ENCODE measurements around the gene MACF1. TPM values are rescaled to one million over a fixed set of nuclear protein-coding genes. Genes with fewer than 3 reads are reported as not detected.
A peak's percentile ranks its signal among the peaks of the same experiment; 100 is the strongest.

The MACF1 gene
- polyA plus RNA-seq, 1 of the 3 experiments (the other 2 are of a cell fraction) = 37.6 TPM

DNA sequence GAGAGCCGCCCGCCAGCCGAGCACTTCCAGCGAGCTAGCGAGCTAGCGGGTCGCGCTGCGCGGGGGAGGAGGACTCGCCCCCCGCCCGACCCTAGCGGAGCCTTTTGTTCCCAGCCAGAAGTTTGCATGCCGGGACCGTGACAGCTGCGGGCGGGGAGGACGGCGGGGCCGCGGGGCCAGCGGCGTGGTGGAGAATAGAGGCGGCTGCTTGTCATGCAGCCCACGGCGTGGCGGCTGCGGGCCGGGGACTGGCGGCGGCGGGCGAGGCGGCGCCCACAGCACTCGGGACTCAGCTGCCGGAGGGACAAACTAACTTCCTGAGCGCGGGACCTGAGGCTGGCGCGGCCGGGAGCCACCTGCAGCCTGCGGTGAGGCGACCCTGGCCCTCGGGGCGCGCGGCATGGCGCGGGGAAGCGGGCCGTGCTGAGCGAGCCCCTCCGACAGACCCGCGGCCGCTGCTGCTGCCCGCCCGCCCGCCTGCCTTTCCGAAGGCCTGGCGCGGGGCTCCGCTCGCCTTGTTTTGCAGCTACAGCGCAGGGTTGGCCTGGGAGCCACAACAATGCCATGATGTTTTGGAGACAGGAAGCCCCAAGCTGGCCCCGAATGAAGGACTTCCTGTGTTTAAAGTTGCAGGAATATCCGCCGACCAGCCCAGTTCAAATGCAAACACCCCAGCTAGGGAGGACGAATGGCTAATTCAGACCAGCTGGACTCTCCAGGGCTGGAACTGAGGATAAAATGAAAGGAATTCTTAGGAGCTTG lies 204.7 kb downstream of the MACF1 start (continued):
- TF ChIP-seq, protein P1, sequence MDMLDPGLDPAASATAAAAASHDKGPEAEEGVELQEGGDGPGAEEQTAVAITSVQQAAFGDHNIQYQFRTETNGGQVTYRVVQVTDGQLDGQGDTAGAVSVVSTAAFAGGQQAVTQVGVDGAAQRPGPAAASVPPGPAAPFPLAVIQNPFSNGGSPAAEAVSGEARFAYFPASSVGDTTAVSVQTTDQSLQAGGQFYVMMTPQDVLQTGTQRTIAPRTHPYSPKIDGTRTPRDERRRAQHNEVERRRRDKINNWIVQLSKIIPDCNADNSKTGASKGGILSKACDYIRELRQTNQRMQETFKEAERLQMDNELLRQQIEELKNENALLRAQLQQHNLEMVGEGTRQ (IDR thresholded peaks at IDR 0.05; ENCODE audit: borderline replicate concordance, low read depth, low read length) = no peak
- TF ChIP-seq RXRA (IDR thresholded peaks at IDR 0.05; ENCODE audit: borderline replicate concordance, low read depth) (no peak), JUND (IDR thresholded peaks at IDR 0.05) (no peak), RFX5 (IDR thresholded peaks at IDR 0.05; ENCODE audit: low read length) (no peak), NRF1 (IDR thresholded peaks at IDR 0.05; ENCODE audit: low read depth, low read length) (no peak)
- TF ChIP-seq, protein P2, sequence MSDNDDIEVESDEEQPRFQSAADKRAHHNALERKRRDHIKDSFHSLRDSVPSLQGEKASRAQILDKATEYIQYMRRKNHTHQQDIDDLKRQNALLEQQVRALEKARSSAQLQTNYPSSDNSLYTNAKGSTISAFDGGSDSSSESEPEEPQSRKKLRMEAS (IDR thresholded peaks at IDR 0.05; ENCODE audit: low read depth) = peak; percentile 36; the same call in 1 of the 2 replicates
- TF ChIP-seq, protein P3, sequence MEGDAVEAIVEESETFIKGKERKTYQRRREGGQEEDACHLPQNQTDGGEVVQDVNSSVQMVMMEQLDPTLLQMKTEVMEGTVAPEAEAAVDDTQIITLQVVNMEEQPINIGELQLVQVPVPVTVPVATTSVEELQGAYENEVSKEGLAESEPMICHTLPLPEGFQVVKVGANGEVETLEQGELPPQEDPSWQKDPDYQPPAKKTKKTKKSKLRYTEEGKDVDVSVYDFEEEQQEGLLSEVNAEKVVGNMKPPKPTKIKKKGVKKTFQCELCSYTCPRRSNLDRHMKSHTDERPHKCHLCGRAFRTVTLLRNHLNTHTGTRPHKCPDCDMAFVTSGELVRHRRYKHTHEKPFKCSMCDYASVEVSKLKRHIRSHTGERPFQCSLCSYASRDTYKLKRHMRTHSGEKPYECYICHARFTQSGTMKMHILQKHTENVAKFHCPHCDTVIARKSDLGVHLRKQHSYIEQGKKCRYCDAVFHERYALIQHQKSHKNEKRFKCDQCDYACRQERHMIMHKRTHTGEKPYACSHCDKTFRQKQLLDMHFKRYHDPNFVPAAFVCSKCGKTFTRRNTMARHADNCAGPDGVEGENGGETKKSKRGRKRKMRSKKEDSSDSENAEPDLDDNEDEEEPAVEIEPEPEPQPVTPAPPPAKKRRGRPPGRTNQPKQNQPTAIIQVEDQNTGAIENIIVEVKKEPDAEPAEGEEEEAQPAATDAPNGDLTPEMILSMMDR (IDR thresholded peaks at IDR 0.05) = no peak
- TF ChIP-seq, protein P4, sequence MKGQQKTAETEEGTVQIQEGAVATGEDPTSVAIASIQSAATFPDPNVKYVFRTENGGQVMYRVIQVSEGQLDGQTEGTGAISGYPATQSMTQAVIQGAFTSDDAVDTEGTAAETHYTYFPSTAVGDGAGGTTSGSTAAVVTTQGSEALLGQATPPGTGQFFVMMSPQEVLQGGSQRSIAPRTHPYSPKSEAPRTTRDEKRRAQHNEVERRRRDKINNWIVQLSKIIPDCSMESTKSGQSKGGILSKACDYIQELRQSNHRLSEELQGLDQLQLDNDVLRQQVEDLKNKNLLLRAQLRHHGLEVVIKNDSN (IDR thresholded peaks at IDR 0.05; ENCODE audit: borderline replicate concordance, low read depth) = no peak

DNA sequence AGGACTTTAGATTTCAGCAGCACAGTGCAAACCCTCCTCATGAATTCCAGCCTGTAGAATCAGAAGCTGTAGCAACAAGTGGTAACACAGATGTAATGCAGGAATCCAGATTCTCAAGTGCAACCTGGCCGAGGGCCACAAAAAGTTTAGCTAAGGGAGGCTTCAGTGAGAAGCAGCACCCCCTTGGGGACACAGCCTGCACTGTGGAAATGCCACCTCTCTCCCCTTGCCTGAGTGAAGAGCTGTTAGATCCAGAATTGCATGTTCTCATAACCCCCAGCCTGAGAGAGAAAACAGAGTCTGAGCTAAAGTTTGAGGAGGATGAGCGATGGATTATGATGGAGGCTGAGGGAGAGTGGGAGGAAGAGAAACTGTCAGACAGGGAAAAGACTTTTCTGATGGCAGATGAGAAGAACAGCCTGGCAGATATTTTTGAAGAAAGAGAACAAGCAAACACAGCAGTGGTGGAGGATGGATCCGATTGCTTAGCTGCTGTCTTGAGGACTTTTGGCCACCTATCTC lies 206.5 kb downstream of the MACF1 start:
- Histone ChIP-seq H3K9me2 (no peaks in the 10 kb centered on the region), H4K20me1 (ENCODE audit: insufficient read depth) (peaks cover 61% of the 10 kb centered on the region), H3K4me2 (peak overlapping the region; percentile 93), H2AFZ (ENCODE audit: low read depth) (no peak overlapping the region), H3K27ac (ENCODE audit: low read depth in 2 of 2, low read length in 1 of 2) (peak overlapping the region; percentile 68 to 70; a peak in 3 of 4 replicates), H3F3A (replicated peaks; ENCODE audit: insufficient read depth) (peaks cover 26% of the 10 kb centered on the region), H3K36me3 (replicated peaks in 1 of 2; ENCODE audit: control insufficient read depth in 1 of 2, insufficient read depth in 2 of 2, low read length in 1 of 2) (peaks cover 7 to 28% of the 10 kb centered on the region in 2 experiments), H3K9ac (peak overlapping the region; percentile 74), H3K4me1 (ENCODE audit: control insufficient read depth in 1 of 2, insufficient read depth in 2 of 2, low read depth in 1 of 2, low read length in 1 of 2) (peaks cover 24 to 49% of the 10 kb centered on the region in 2 experiments), H3K9me3 (no peaks in the 10 kb centered on the region), H3K4me3 (ENCODE audit: low read depth in 2 of 2, low read length in 1 of 2) (peak overlapping the region; percentile 84 to 87), H3K79me2 (ENCODE audit: insufficient read depth) (peaks cover 82% of the 10 kb centered on the region), H3K27me3 (ENCODE audit: insufficient read depth) (no peaks in the 10 kb centered on the region)
- DNase-seq = peak; percentile 74
- ChIA-PET CTCF (interaction anchor here (0.5 to 3.5 kb wide), 32 partner anchors 9 to 319 kb away, joined by 3 to 19 read pairs (median 4); no protein-coding TSS in a partner anchor), POLR2A (no interaction called here)
- 30% methylated on average over 3 of the region's 3 CpGs for WGBS (ENCODE audit: low lambda C conversion rate)
- TF ChIP-seq, protein P3 (IDR thresholded peaks at IDR 0.05) = peak; percentile 90
- peak; percentile 85 for TF ChIP-seq NFIC (IDR thresholded peaks at IDR 0.05; ENCODE audit: borderline replicate concordance)
- no peak for TF ChIP-seq POLR2AphosphoS5 (IDR thresholded peaks at IDR 0.05; ENCODE audit: low read depth, low read length)
- no peak for TF ChIP-seq MEF2A (IDR thresholded peaks at IDR 0.05; ENCODE audit: borderline replicate concordance, low read depth)
- 0 out of 2 replicates have a peak, but pooled peaks have one; percentile 20 for TF ChIP-seq SIN3A (IDR thresholded peaks at IDR 0.05; ENCODE audit: borderline replicate concordance, low read depth, low read length)
- no peak for TF ChIP-seq CHD2 (IDR thresholded peaks at IDR 0.05; ENCODE audit: low read length, partially characterized antibody)
- TF ChIP-seq, protein P1 (IDR thresholded peaks at IDR 0.05; ENCODE audit: borderline replicate concordance, low read depth, low read length) = no peak
- TF ChIP-seq, protein P4 (IDR thresholded peaks at IDR 0.05; ENCODE audit: borderline replicate concordance, low read depth) = no peak
- peak; percentile 60 for TF ChIP-seq SMC3 (IDR thresholded peaks at IDR 0.05; ENCODE audit: low read depth, low read length)
- TF ChIP-seq, protein P5, sequence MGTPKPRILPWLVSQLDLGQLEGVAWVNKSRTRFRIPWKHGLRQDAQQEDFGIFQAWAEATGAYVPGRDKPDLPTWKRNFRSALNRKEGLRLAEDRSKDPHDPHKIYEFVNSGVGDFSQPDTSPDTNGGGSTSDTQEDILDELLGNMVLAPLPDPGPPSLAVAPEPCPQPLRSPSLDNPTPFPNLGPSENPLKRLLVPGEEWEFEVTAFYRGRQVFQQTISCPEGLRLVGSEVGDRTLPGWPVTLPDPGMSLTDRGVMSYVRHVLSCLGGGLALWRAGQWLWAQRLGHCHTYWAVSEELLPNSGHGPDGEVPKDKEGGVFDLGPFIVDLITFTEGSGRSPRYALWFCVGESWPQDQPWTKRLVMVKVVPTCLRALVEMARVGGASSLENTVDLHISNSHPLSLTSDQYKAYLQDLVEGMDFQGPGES (IDR thresholded peaks at IDR 0.05; ENCODE audit: low read depth, low read length) = no peak
- TF ChIP-seq GABPA (IDR thresholded peaks at IDR 0.05; ENCODE audit: low read depth) = no peak
- TF ChIP-seq RFX5 (IDR thresholded peaks at IDR 0.05; ENCODE audit: low read length) = no peak
- TF ChIP-seq TCF12 (IDR thresholded peaks at IDR 0.05) = peak; percentile 62; the same call in 1 of the 2 replicates
- TF ChIP-seq MXI1 (IDR thresholded peaks at IDR 0.05; ENCODE audit: low read depth, low read length) = no peak
- peak; percentile 72 for TF ChIP-seq RCOR1 (IDR thresholded peaks at IDR 0.05; ENCODE audit: low read length)
- no peak for TF ChIP-seq NRF1 (IDR thresholded peaks at IDR 0.05; ENCODE audit: low read depth, low read length)

All from SK-N-SH (cell line).